ENCODE data around the gene CCDC92B.
"Not testable (repeated sequence)": the region's sequence is repeated elsewhere in the genome, so short reads cannot be mapped to it uniquely, and the experiment has no call there.

The CCDC92B gene

DNA sequence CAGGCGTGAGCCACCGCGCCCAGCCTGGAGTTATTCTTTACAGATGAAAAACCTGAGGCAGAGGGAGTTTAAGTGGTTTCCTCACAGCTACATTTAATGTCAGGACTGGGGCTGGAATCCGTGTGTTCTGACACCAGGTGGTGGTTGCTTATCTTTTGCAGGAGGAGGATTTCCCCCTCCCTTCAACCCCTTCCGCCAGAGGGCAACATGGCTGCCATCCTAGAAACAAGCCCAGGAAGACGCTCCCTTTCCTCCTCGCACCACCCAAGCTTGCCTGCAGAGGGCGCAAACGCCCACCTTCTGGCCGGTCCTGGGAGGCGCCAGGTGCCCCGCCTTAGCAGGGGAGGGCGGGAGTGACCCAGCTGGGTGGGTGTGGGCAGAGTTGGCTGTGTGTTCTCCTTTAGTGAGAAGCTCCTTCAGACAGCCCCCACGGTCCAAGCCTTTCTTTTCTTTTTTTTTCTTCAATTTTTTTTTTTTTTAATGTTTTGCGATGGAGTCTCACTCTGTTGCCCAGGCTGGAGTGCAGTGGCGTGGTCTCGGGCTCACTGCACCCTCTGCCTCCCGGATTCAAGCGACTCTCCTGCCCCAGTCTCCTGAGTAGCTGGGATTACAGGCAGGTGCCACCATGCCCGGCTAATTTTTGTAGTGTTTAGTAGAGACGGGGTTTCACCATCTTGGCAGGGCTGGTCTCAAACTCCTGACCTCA, 36.9 kb upstream of the CCDC92B start:
- H3K4me3 ChIP-seq (ENCODE audit: low read length) = no peak overlapping the region
- peaks cover 6% of the 10 kb centered on the region for H3K27me3 ChIP-seq (ENCODE audit: control insufficient read depth, insufficient read depth, low read length)
- H3K9me3 ChIP-seq (ENCODE audit: control insufficient read depth, low read length) = no peaks in the 10 kb centered on the region
- H3K36me3 ChIP-seq (ENCODE audit: control insufficient read depth, insufficient read depth, low read length) = no peaks in the 10 kb centered on the region
- H3K9ac ChIP-seq (ENCODE audit: low read length) = no peak overlapping the region
- peaks cover 4% of the 10 kb centered on the region for H3K4me1 ChIP-seq (ENCODE audit: control insufficient read depth, insufficient read depth, low read length)

DNA sequence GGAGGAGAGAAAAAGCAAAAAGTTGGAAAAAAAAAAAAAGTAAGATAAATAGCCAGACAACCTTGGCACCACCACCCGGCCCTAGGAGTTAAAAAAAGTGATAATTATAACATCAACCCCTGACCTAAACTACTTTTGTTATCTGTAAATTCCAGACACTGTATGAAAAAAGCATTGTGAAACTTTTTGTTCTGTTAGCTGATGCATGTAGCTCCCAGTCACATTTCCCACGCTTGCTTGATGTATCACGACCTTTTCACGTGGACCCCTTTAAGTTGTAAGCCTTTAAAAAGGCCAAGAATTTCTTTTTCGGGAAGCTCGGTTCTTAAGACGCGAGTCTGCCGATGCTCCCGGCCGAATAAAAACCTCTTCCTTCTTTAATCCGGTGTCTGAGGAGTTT, 35.9 kb upstream of the CCDC92B start:
- H3K36me3 ChIP-seq (ENCODE audit: control insufficient read depth, insufficient read depth, low read length); H3K27me3 ChIP-seq (ENCODE audit: control insufficient read depth, insufficient read depth, low read length); H3K4me3 ChIP-seq (ENCODE audit: low read length); H3K4me1 ChIP-seq (ENCODE audit: control insufficient read depth, insufficient read depth, low read length); H3K9ac ChIP-seq (ENCODE audit: low read length); H3K9me3 ChIP-seq (ENCODE audit: control insufficient read depth, low read length): not testable (repeated sequence)

DNA sequence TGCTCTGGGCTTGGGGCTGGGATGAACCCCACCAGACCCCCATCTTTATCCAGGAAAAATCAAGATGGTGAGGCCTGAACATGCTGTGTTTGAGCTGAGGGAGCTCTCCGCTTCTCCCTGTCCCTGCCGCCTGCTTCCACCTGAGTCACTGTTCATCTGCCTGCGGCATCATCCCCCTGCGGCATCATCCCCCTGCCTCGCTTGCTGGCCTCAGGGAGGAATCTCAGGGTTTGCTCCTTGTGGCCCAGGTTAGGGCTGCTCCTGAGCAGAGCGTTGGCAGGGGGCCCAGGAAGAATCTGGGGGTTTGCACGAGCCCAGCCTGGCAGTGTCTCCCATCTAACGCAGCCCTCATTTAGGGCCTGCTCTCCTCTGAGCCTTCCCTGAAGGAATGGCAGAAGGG, 35.4 kb upstream of the CCDC92B start:
- H3K4me1 ChIP-seq (ENCODE audit: control insufficient read depth, insufficient read depth, low read length) = peaks cover 4% of the 10 kb centered on the region
- no peaks in the 10 kb centered on the region for H3K36me3 ChIP-seq (ENCODE audit: control insufficient read depth, insufficient read depth, low read length)
- no peak overlapping the region for H3K4me3 ChIP-seq (ENCODE audit: low read length)
- no peaks in the 10 kb centered on the region for H3K9me3 ChIP-seq (ENCODE audit: control insufficient read depth, low read length)
- no peak overlapping the region for H3K9ac ChIP-seq (ENCODE audit: low read length)
- H3K27me3 ChIP-seq (ENCODE audit: control insufficient read depth, insufficient read depth, low read length) = no peaks in the 10 kb centered on the region

DNA sequence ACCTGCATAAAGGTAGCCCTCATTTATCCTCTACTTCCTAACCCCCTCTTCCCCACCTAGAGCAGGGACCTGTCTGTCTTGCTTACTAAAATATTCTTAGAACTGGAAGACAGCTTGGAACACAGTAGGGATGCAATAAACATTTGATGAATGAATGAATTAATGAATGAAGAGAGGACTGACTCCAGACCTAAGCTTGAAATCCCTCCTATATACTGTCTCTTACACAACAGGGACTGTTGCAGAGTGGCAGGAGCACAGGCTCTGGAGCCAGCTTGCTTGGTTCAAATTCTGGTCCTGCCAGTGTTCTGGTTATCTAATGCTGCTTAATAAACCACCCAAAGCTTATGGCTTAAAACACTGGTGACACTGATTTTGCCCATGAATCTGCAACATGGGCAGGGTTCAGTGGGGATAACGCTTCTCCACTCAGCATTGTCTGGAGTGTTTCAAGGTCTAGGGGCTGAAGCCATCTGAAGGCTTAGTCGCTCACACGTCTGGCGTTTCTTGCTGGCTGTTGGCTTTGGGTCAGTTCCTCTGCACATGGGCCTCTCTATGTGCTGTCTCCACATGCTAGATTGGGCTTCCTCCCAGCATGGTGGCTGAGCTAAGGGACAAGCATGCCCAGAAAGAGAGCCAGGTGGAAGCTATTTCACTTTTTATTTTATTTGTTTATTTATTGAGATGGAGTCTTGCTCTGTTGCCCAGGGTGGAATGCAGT, 34.0 kb upstream of the CCDC92B start:
- no peaks in the 10 kb centered on the region for H3K36me3 ChIP-seq (ENCODE audit: control insufficient read depth, insufficient read depth, low read length)
- H3K9me3 ChIP-seq (ENCODE audit: control insufficient read depth, low read length) = no peaks in the 10 kb centered on the region
- H3K4me1 ChIP-seq (ENCODE audit: control insufficient read depth, insufficient read depth, low read length) = peaks cover 4% of the 10 kb centered on the region
- H3K27me3 ChIP-seq (ENCODE audit: control insufficient read depth, insufficient read depth, low read length) = peaks cover 9% of the 10 kb centered on the region
- H3K4me3 ChIP-seq (ENCODE audit: low read length) = no peak overlapping the region
- H3K9ac ChIP-seq (ENCODE audit: low read length) = no peak overlapping the region

DNA sequence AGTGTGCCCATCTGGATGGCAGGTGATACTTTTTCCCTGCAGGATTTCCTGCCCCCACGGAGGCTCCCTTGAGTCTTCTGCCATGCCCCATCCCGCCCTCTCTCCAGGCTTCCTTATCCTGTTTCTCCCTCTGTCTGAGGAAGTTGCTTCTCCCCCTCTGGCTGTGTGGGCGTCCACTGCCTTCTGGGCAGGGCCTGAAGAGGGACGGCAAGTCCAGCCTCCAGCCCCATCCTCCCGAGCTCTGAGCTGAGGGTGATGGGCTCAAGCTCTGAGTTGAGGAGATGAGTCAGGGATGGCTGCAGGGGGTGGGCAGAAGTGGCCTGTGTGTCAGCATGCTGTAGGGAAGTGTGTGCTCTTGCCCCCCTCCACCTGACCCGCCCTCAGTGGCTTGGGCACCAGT, 32.6 kb upstream of the CCDC92B start:
- Histone ChIP-seq H3K9ac (ENCODE audit: low read length) (no peak overlapping the region), H3K9me3 (ENCODE audit: control insufficient read depth, low read length) (no peaks in the 10 kb centered on the region), H3K27me3 (ENCODE audit: control insufficient read depth, insufficient read depth, low read length) (peaks cover 20% of the 10 kb centered on the region), H3K4me3 (ENCODE audit: low read length) (no peak overlapping the region), H3K36me3 (ENCODE audit: control insufficient read depth, insufficient read depth, low read length) (no peaks in the 10 kb centered on the region), H3K4me1 (ENCODE audit: control insufficient read depth, insufficient read depth, low read length) (peaks cover 6% of the 10 kb centered on the region)

DNA sequence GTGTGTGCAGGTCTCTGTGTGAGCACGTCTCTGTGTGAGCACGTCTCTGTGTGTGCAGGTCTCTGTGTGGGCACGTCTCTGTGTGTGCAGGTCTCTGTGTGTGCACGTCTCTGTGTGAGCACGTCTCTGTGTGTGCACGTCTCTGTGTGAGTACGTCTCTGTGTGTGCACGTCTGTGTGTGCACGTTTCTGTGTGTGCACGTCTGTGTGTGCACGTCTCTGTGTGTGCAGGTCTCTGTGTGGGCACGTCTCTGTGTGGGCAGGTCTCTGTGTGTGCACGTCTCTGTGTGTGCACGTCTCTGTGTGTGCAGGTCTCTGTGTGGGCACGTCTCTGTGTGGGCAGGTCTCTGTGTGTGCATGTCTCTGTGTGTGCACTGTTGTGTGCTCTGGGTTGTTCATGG, 32.1 kb upstream of the CCDC92B start:
- H3K4me3 ChIP-seq (ENCODE audit: low read length); H3K9me3 ChIP-seq (ENCODE audit: control insufficient read depth, low read length); H3K4me1 ChIP-seq (ENCODE audit: control insufficient read depth, insufficient read depth, low read length); H3K36me3 ChIP-seq (ENCODE audit: control insufficient read depth, insufficient read depth, low read length); H3K9ac ChIP-seq (ENCODE audit: low read length): not testable (repeated sequence)
- H3K27me3 ChIP-seq (ENCODE audit: control insufficient read depth, insufficient read depth, low read length) = peaks cover 24% of the 10 kb centered on the region

DNA sequence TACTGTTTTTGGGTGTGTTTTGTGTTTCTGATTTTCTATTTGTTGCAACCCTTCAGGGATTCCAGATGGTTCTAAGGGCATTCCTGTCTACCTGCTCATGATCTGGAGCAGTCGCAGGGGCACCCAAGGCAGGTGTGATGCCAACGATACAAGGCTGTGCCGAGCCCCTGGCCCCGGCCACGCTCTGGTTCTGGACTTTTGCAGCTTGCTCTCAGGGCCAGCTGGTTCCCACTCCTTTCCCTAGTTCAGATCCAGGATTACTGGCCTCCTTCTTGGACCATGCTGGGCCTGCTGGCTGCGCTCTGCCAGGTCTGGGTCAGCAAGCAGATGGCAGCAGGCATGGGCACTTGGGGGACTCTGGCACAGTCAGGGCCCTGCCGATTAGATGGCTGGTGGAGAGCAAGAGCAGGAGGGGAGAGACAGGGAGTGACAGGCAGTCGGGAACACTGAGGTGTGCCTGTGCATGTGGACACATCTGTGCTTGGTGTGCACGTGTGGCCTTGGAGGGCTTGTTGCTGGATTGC, 31.5 kb upstream of the CCDC92B start:
- Histone ChIP-seq H3K9ac (ENCODE audit: low read length) (no peak overlapping the region), H3K4me3 (ENCODE audit: low read length) (no peak overlapping the region), H3K36me3 (ENCODE audit: control insufficient read depth, insufficient read depth, low read length) (no peaks in the 10 kb centered on the region), H3K4me1 (ENCODE audit: control insufficient read depth, insufficient read depth, low read length) (peaks cover 8% of the 10 kb centered on the region), H3K27me3 (ENCODE audit: control insufficient read depth, insufficient read depth, low read length) (peaks cover 27% of the 10 kb centered on the region), H3K9me3 (ENCODE audit: control insufficient read depth, low read length) (no peaks in the 10 kb centered on the region)

DNA sequence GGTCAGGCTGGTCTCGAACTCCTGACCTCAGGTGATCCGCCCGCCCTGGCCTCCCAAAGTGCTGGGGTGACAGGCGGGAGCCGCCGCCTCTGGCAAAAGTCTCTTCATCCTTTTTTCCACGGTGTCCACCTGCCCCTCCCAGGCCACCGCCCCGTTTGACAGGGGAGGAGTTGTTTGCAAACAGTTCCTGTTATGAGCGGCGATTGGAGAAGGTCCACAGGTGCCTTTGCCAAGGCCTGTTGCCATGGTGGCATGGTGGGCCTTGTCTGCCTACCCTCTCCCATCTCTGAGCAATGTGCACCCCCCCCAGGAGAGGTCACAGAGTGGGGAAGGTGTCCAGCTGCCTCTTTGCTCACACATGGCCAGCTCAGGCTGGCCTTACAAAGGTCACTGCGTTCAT, 30.8 kb upstream of the CCDC92B start:
- peaks cover 35% of the 10 kb centered on the region for H3K27me3 ChIP-seq (ENCODE audit: control insufficient read depth, insufficient read depth, low read length)

DNA sequence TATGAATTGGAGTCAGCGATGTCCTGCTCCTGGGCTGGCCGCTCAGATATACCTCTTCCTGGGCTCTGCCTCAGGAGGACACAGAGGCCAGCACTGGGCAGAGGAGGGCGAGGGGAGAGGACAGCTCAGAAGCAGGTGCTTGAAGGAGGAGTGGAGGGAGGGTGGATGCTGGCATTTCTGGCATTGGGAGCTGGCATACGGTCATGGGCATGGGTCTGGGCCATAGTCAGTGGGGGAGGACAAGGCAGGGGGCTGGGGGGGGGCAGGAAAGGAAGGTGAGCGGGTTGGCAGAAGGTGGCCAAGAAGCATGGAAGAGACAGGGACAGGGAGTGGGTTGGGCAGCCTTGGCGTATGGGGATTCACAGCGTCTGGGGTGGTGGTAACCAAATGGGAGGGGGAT, 30.1 kb upstream of the CCDC92B start:
- peaks cover 39% of the 10 kb centered on the region for H3K27me3 ChIP-seq (ENCODE audit: control insufficient read depth, insufficient read depth, low read length)

More for the DNA sequence above, 30.8 kb upstream of the CCDC92B start:
- no peaks in the 10 kb centered on the region for H3K9me3 ChIP-seq (ENCODE audit: control insufficient read depth, low read length)
- no peak overlapping the region for H3K9ac ChIP-seq (ENCODE audit: low read length)
- H3K36me3 ChIP-seq (ENCODE audit: control insufficient read depth, insufficient read depth, low read length) = no peaks in the 10 kb centered on the region
- no peak overlapping the region for H3K4me3 ChIP-seq (ENCODE audit: low read length)
- H3K4me1 ChIP-seq (ENCODE audit: control insufficient read depth, insufficient read depth, low read length) = peaks cover 8% of the 10 kb centered on the region

DNA sequence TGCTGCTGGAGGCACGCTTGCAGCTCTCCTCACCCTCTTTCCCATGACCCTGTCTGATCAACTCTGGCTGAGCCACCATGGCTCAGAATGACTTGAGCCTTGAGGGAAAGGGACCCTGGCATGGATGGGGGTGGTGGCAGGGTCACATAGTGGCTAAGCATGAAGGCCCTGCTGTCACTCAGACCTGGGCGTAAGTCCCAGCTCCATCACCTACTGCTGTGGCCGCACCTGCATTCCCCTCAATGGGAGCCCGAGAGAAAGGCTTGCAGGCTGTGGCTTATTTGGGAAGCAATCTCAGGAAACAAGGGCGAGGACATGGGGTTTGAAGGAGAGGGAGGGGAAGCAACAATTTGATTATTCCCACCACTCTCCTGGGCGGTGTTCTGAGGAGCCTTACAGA, 29.0 kb upstream of the CCDC92B start:
- H3K4me1 ChIP-seq (ENCODE audit: control insufficient read depth, insufficient read depth, low read length) = peaks cover 8% of the 10 kb centered on the region
- no peak overlapping the region for H3K9ac ChIP-seq (ENCODE audit: low read length)
- peaks cover 42% of the 10 kb centered on the region for H3K27me3 ChIP-seq (ENCODE audit: control insufficient read depth, insufficient read depth, low read length)
- no peaks in the 10 kb centered on the region for H3K36me3 ChIP-seq (ENCODE audit: control insufficient read depth, insufficient read depth, low read length)
- H3K4me3 ChIP-seq (ENCODE audit: low read length) = no peak overlapping the region
- H3K9me3 ChIP-seq (ENCODE audit: control insufficient read depth, low read length) = no peaks in the 10 kb centered on the region

More for the DNA sequence above, 30.1 kb upstream of the CCDC92B start:
- peaks cover 8% of the 10 kb centered on the region for H3K4me1 ChIP-seq (ENCODE audit: control insufficient read depth, insufficient read depth, low read length)
- H3K9me3 ChIP-seq (ENCODE audit: control insufficient read depth, low read length) = no peaks in the 10 kb centered on the region
- H3K36me3 ChIP-seq (ENCODE audit: control insufficient read depth, insufficient read depth, low read length) = no peaks in the 10 kb centered on the region
- no peak overlapping the region for H3K4me3 ChIP-seq (ENCODE audit: low read length)
- H3K9ac ChIP-seq (ENCODE audit: low read length) = no peak overlapping the region

DNA sequence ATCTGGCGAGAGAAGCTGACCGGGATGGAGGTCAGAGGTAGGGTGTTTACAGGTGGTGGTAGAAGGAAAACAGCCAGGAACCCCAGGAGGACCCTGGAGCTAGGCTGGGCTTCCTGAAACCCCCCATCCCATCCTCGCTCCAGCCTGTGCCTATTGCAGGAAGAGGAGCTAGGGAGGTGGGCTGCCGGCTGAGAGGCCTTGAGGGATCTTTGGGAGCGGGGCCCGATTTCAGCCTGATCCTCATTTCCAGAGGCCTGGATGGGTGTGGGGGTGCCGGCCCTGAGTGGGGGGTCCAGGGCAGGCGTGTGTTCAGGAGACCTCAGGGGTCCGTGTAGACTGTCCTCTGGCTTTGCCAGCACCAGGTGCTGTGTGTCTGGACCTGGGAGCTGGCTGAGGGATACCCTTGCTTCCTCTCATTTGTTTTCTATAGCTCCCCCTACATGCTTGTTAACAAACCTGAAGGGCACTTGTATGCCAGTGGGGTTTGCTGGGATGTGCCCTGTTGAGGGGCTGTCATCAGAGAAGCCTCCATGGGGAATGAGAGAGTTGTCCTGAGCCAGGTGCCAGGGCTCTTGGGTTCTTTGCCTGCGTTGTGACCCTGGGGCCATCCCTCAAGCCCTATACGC, 27.9 kb upstream of the CCDC92B start:
- Histone ChIP-seq H3K9me3 (ENCODE audit: control insufficient read depth, low read length) (no peaks in the 10 kb centered on the region), H3K4me3 (ENCODE audit: low read length) (peak overlapping the region; percentile 14), H3K4me1 (ENCODE audit: control insufficient read depth, insufficient read depth, low read length) (peaks cover 8% of the 10 kb centered on the region), H3K9ac (ENCODE audit: low read length) (no peak overlapping the region), H3K36me3 (ENCODE audit: control insufficient read depth, insufficient read depth, low read length) (no peaks in the 10 kb centered on the region), H3K27me3 (ENCODE audit: control insufficient read depth, insufficient read depth, low read length) (peaks cover 42% of the 10 kb centered on the region)

DNA sequence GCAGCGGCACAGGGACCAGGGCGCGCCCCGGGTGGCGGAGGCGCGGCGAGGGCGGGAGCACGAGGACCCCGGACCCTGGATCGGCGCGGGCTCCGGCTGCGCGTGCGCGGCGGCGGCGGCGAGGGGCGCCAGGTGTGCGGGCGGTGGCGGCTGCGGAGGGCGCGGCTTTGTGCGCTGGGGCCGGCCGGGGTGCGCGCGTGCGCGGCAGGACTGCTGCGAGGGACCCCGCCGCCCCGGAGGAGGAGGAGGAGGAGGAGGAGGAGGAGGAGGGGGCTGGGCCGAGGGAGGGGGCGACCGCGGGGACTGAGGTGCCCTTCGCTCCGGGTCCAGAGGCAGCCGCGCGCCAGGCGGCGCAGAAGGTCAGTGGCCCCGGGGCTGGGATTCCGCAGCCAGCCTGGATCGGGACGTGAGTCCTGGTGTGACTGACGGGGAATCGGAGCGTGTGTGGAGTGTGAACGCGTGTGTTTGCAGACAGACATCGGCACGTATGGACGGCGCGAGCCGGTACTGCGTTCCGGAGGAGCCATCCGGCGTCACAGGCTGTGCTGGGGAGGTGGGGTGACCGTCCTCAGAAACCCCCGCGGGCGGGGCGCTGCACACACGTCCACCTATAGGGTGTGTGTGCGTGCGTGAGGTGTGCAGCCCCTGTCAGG, 27.3 kb upstream of the CCDC92B start:
- Histone ChIP-seq H3K4me3 (ENCODE audit: low read length) (peak overlapping the region; percentile 14), H3K27me3 (ENCODE audit: control insufficient read depth, insufficient read depth, low read length) (peaks cover 42% of the 10 kb centered on the region), H3K4me1 (ENCODE audit: control insufficient read depth, insufficient read depth, low read length) (peaks cover 8% of the 10 kb centered on the region), H3K9me3 (ENCODE audit: control insufficient read depth, low read length) (no peaks in the 10 kb centered on the region), H3K9ac (ENCODE audit: low read length) (no peak overlapping the region), H3K36me3 (ENCODE audit: control insufficient read depth, insufficient read depth, low read length) (no peaks in the 10 kb centered on the region)
